Adrenal gland (tissue), 5 donors: ENCODE results near the gene PGD.

Experiments used
- POLR2A ChIP-seq, 2 donors: fragments of 450-650 bp; IDR thresholded peaks; one replicate each; pipeline ENCODE4 v1.6.1; 2017; ENCODE audit warnings: antibody characterized with exemption in 2 of 2, mild to moderate bottlenecking in 2 of 2, moderate library complexity in 1 of 2
- TF ChIP-seq, protein P1 (sequence below), 6 experiments: fragments of 450-650 bp in 4 of 6; fragments of 200-600 bp in 2 of 6; sonication (generic) in 1 of 6; IDR thresholded peaks; 1 replicate in 5 of 6; 2 replicates in 1 of 6; pipeline versions ENCODE4 v1.5.1 to v1.8.0; 2016 to 2021; ENCODE audit warnings: antibody characterized with exemption in 6 of 6, mild to moderate bottlenecking in 2 of 6, moderate library complexity in 1 of 6
- donor health status: DM: no; HTN: no; CAD: no.

DNA sequence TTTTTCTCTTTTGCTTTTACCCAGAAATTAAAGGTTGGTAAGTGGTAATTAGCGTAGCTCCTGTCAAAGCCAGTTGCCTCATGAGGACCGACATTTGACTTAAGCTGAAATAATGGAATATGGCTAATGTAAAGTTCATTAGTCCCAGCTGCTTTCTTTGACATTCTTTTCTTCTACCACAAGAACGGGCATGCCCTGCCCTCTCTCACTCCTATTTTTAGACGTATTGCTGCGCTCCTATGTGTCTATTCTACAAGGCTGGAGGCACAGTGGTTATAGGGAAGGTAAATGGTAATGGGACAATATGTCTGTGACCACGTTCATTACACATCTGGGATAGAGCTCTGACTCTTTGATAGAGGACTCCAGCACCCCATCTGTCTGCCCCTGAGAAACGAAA, 57.8 kb downstream of the PGD start:
- TF ChIP-seq, protein P1, sequence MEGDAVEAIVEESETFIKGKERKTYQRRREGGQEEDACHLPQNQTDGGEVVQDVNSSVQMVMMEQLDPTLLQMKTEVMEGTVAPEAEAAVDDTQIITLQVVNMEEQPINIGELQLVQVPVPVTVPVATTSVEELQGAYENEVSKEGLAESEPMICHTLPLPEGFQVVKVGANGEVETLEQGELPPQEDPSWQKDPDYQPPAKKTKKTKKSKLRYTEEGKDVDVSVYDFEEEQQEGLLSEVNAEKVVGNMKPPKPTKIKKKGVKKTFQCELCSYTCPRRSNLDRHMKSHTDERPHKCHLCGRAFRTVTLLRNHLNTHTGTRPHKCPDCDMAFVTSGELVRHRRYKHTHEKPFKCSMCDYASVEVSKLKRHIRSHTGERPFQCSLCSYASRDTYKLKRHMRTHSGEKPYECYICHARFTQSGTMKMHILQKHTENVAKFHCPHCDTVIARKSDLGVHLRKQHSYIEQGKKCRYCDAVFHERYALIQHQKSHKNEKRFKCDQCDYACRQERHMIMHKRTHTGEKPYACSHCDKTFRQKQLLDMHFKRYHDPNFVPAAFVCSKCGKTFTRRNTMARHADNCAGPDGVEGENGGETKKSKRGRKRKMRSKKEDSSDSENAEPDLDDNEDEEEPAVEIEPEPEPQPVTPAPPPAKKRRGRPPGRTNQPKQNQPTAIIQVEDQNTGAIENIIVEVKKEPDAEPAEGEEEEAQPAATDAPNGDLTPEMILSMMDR (IDR thresholded peaks at IDR 0.05) = no peak
- TF ChIP-seq POLR2A (IDR thresholded peaks at IDR 0.05) = no peak
